ENCODE data around the gene PLXNA4.

Gene PLXNA4

GRCh38 chr7:132420527-132420926 lies 155.7 kb downstream of the PLXNA4 start:
- H3K27ac ChIP-seq = no peak overlapping the region
- no peaks in the 10 kb centered on the region for H3K27me3 ChIP-seq (replicated peaks)
- TF ChIP-seq, protein P1, sequence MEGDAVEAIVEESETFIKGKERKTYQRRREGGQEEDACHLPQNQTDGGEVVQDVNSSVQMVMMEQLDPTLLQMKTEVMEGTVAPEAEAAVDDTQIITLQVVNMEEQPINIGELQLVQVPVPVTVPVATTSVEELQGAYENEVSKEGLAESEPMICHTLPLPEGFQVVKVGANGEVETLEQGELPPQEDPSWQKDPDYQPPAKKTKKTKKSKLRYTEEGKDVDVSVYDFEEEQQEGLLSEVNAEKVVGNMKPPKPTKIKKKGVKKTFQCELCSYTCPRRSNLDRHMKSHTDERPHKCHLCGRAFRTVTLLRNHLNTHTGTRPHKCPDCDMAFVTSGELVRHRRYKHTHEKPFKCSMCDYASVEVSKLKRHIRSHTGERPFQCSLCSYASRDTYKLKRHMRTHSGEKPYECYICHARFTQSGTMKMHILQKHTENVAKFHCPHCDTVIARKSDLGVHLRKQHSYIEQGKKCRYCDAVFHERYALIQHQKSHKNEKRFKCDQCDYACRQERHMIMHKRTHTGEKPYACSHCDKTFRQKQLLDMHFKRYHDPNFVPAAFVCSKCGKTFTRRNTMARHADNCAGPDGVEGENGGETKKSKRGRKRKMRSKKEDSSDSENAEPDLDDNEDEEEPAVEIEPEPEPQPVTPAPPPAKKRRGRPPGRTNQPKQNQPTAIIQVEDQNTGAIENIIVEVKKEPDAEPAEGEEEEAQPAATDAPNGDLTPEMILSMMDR (IDR thresholded peaks at IDR 0.05; ENCODE audit: low read depth, low read length, missing control alignments) = no peak
- no peak overlapping the region for H3K4me3 ChIP-seq (ENCODE audit: low read depth, low read length)
- in situ Hi-C loops (cut with HindIII; ENCODE audit: low pct_ligation_motif_present, low sequenced_read_pairs) = no loop called here
- H3K36me3 ChIP-seq (replicated peaks) = no peaks in the 10 kb centered on the region
- DNase-seq = no peak

DNA sequence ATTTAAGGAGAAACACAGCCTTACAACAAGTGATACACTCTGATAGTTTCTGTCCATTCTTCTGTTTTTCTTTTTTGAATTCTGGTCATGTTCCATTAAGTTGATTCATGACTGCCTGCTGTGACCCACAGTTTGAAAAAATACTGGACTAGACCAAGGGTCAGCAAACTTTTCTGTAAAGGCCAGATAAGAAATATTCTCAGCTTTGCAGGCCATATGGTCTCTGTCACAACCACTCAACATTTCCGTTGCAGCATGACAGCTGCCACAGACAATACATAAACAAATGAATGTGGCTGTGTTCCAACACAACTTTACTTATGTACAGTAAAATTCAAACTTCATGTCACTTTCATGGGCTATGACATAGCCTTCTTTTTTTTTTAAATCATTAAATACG lies 156.7 kb downstream of the PLXNA4 start:
- no peak overlapping the region for H3K27ac ChIP-seq
- H3K4me3 ChIP-seq (ENCODE audit: low read depth, low read length) = no peak overlapping the region
- in situ Hi-C loops (cut with HindIII; ENCODE audit: low pct_ligation_motif_present, low sequenced_read_pairs) = no loop called here
- peak; percentile 24 for DNase-seq
- H3K27me3 ChIP-seq (replicated peaks) = no peaks in the 10 kb centered on the region
- H3K36me3 ChIP-seq (replicated peaks) = no peaks in the 10 kb centered on the region
- TF ChIP-seq, protein P1 (IDR thresholded peaks at IDR 0.05; ENCODE audit: low read depth, low read length, missing control alignments) = no peak

GRCh38 chr7:132418840-132419239 lies 157.4 kb downstream of the PLXNA4 start:
- Histone ChIP-seq H3K27me3 (replicated peaks) (no peaks in the 10 kb centered on the region), H3K27ac (no peak overlapping the region), H3K4me3 (ENCODE audit: low read depth, low read length) (no peak overlapping the region), H3K36me3 (replicated peaks) (no peaks in the 10 kb centered on the region)
- DNase-seq = no peak
- TF ChIP-seq, protein P1 (IDR thresholded peaks at IDR 0.05; ENCODE audit: low read depth, low read length, missing control alignments) = no peak
- in situ Hi-C loops (cut with HindIII; ENCODE audit: low pct_ligation_motif_present, low sequenced_read_pairs) = no loop called here

- TF ChIP-seq, protein P1 (IDR thresholded peaks at IDR 0.05; ENCODE audit: low read depth, low read length, missing control alignments) = no peak
- Histone ChIP-seq H3K27ac (no peak overlapping the region), H3K4me3 (ENCODE audit: low read depth, low read length) (no peak overlapping the region), H3K36me3 (replicated peaks) (no peaks in the 10 kb centered on the region), H3K27me3 (replicated peaks) (no peaks in the 10 kb centered on the region)
- in situ Hi-C loops (cut with HindIII; ENCODE audit: low pct_ligation_motif_present, low sequenced_read_pairs) = no loop called here
- no peak for DNase-seq
Measured at GRCh38 chr7:132417103-132417906, 159.0 kb downstream of the PLXNA4 start.

GRCh38 chr7:132416395-132416794 lies 159.9 kb downstream of the PLXNA4 start:
- DNase-seq = no peak
- no peak overlapping the region for H3K27ac ChIP-seq
- TF ChIP-seq, protein P1 (IDR thresholded peaks at IDR 0.05; ENCODE audit: low read depth, low read length, missing control alignments) = no peak
- no peak overlapping the region for H3K4me3 ChIP-seq (ENCODE audit: low read depth, low read length)
- no peaks in the 10 kb centered on the region for H3K27me3 ChIP-seq (replicated peaks)
- in situ Hi-C loops (cut with HindIII; ENCODE audit: low pct_ligation_motif_present, low sequenced_read_pairs) = no loop called here
- no peaks in the 10 kb centered on the region for H3K36me3 ChIP-seq (replicated peaks)

GRCh38 chr7:132415259-132415658 lies 161.0 kb downstream of the PLXNA4 start:
- in situ Hi-C loops (cut with HindIII; ENCODE audit: low pct_ligation_motif_present, low sequenced_read_pairs) = no loop called here
- no peaks in the 10 kb centered on the region for H3K36me3 ChIP-seq (replicated peaks)
- H3K4me3 ChIP-seq (ENCODE audit: low read depth, low read length) = no peak overlapping the region
- no peak for DNase-seq
- no peak overlapping the region for H3K27ac ChIP-seq
- TF ChIP-seq, protein P1 (IDR thresholded peaks at IDR 0.05; ENCODE audit: low read depth, low read length, missing control alignments) = no peak
- H3K27me3 ChIP-seq (replicated peaks) = no peaks in the 10 kb centered on the region

Measured in brain microvascular endothelial cell (primary cell).